GM18873 (cell line): ENCODE results near the gene MYO1D.
A peak's percentile ranks its signal among the peaks of the same experiment; 100 is the strongest.
"Not testable (repeated sequence)": the region's sequence is repeated elsewhere in the genome, so short reads cannot be mapped to it uniquely, and the experiment has no call there.

ENCODE experiments used
- ATAC-seq: cut with Tn5 transposase; IDR thresholded peaks from one replicate; pipeline ENCODE4 v1.9.1; 2021; ENCODE audit warnings: mild to moderate bottlenecking, moderate library complexity, moderate number of reproducible peaks; ENCODE audit not compliant: unreplicated experiment, low FRiP score

The MYO1D gene

DNA sequence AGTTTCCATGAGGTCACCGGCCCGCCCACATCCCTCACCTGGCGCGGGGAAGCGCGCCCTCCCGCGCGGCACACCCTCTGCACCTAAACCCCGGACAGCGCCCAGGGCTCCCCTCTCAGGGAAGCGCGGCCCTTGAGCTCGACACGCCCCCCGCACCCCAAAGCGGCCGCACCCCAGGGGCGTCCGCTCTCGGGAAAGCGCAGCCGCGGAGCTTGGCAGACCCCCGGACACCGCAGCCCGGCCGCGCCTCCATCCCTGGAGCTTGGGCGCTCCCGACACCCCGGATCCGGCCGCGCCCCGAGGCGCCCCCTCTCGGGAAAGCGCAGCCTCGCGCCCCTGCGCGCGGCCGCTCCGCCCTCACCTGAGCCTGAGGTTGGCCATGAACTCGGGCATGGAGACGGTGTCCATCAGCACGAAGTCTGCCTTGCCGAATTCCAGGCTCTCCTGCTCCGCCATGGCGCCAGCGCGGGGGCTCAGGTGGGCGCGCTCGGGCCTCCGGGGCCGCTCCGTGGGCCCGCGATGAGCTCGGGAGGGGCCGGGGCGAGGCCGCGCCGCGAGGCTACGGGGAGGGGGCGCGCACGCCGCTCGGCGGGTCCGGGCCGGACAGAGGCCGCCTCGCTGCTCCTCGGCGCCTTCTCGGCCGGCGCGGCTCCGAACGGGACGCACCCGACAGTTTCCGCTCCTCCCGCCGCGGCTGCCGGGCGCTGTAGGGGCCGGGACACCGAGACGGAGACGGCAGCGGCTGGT lies at the start of gene MYO1D:
Gene MYO1D, minus strand, starts transcription at position 708 of the 747 bp plus-strand sequence. Its CDS starts 252 bp downstream, at position 456.
- ATAC-seq: peak; percentile 55

DNA sequence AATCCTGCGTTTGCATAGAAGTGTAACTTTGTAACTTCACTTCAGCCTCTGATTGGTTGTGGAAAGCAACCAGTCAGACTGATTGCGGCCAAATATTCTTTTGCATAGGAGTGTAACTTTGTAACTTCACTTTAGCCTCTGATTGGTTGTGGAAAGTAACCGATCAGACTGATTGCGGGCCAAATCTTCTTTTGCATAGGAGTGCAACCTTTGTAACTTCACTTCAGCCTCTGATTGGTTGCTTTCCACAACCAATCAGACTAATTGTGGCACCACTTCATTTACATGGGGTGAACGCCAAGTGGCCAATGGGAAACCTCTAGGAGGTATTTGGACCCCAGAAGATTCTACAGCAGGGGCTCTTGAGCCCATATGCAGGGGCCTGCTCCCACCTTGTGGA lies 49.3 kb upstream of the MYO1D start:
- ATAC-seq: no peak

DNA sequence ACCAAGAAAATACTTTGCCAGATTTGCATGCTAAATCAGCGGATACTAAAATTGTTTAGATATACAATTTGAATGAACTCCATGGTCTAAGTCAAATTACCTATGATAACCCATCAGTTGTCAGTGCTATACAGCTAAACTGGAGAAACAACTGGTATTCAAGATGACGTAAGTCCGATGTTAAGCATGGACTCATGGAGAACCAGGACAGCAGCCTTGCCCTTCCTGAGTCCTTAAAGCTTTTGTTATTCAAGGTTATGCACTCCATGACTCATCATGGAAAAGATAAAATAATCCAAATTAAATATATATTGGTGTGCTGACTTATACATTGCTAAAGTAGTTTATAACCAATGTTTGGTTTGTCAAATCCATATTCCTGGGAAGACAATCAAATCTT lies 47.0 kb upstream of the MYO1D start:
- ATAC-seq: not testable (repeated sequence)

DNA sequence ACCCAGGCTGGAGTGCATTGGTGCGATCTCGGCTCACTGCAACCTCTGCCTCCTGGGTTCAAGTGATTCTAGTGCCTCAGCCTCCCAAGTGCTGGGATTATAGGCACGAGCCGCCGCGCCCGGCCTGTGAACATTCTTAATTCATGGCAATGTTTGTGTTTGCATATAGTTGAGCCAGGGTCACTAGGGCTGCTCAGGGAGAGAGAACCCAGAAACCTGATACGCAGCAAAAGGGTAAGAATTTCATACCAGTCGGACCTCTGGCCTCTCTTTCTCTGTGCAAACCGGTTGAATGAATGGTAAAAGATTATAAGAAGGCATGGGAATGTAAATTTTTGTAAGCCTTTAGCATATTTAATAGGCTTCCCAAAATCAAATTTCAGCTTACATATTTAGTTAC lies 44.1 kb upstream of the MYO1D start:
- no peak for ATAC-seq

DNA sequence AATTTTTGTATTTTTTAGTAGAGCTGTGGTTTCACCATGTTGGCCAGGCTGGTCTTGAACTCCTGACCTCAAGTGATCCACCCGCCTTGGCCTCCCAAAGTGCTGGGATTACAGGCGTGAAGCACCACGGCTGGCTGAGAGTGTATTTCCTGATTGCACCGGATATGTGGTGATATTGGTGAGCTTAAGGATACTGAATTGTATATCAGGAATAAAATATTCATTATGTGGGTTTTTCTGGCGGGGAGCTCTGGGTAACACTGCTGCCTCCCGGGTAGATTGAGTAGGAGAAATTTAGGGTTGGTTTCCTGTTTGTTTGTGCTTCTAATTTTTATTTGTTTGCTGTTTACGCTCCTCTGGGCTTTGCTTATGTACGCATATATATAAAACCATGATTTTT lies 43.4 kb upstream of the MYO1D start:
- no peak for ATAC-seq

DNA sequence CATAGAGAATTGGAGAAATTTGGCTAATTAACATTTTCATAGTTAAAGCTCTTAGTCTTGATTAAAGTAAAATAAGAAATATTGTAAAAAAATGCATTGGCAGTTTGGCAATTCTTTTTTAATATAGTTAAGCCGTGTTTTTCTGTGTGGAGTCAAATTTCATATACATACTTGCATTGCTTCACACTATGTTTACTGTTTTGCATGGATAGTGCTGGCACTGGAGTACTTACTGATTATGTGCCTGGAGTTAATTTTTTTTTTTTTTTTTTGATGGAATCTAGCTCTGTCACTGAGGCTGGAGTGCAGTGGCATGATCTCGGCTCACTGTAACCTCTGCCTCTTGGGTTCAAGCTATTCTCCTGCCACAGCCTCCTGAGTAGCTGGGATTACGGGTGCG lies 43.0 kb upstream of the MYO1D start:
- ATAC-seq: not testable (repeated sequence)

DNA sequence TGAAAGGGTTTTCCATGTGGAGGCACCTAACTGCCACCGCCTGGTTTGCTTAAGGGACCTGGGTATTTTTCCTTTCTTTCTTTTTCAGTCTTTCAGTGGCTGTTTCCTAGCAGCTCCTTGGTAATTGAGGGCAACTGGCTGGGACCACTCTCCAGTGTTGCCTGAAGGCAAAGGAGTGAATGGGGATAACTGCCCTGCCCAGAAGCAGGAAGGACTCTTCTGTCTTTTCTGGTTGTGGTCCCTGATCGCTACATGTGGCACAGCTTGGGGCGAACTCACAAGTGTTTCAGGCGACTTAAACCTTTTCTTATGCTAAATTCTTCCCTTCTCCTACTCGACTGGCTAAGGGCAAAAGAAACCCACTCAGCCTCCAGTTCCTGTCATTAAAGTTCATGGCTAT lies 40.9 kb upstream of the MYO1D start:
- no peak for ATAC-seq

DNA sequence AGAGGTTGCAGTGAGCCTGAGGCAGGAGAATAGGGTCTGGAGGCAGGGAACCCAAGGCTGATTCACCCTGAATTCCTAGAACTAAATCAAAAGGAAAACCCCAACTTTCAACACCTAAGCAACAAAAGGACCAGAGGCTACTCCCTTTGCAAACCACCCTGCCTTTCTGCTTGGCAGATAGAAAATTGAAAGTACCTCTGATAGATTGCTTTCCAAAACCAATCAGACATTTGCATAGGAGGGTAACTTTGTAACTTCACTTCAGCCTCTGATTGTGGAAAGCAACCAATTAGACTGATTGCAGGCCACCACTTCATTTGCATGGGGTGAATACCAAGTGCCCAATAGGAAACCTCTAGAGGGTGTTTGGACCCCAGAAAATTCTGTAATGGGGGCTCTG lies 40.2 kb upstream of the MYO1D start:
- no peak for ATAC-seq

DNA sequence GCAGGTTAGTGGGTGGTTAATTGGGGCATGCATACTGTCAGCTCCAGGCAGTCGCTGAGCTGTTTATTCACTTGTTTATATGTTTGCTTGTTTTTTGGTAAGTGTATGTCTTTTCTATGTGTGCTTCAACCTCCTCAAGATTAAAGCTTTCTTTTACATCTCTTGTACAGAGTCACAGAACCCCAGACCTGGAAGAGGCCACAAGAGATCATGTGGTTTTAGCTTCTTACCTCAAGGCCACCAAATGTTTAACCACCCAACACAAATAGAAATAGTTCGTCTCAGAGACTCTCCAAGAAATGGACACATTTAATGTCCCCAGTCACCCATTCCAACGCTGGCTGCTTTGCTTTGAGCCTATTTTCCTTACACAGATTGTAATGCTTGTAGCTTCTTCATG lies 39.2 kb upstream of the MYO1D start:
- ATAC-seq: no peak

DNA sequence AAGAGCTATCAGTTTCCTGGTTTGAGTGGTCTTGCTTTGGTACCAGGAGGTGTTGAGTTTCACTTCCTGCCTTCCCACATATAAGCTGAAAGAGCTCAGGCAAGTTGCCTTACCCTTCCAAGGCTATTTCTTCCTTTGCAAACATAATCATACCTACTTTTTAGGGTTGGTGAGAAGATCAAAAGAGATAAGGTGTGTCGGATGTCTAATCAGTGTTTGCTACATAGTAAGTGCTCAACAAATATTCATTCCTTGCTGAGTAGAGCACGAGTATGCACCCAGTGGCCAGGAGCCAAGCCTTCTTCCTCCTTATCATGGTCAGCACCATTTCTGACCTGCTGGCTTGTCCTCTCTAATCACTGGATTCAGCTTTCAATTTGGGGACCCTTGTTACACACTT lies 38.3 kb upstream of the MYO1D start:
- ATAC-seq: no peak

DNA sequence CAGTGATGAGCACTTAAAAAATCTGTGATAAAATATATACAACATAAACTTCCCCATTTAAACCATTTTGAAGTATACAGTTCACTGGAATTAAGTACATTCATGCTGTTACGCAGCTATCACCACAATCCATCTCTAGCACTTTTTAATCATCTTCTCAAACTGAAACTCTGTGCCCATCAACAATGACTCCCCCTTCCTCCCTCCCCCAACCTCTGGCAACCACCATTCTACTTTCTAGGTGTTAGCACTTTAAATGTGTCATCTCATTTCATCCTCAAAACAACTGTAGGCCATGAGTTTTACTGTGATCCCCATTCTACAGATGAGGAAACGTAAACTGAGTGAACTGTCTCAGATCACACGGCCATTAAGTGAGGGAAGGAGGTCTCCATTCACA lies 37.3 kb upstream of the MYO1D start:
- no peak for ATAC-seq

DNA sequence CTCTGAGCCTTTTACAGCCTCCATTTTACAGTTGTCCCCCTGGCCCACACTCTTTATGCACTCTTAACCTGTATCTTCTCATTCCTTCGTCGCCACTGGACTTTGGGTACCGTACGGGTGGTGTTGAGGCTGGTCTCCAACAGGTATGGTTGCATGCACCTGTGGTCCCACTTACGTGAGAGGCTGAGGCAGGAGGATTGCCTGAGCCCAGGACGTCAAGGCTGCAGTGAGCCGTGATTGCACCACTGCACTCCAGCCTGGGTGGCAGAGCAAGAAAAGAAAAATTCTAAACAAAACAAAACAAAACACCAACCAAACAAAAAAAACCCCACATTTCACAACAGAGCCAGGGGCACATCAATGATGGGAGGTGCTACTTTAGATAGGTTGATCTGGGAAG lies 36.7 kb upstream of the MYO1D start:
- ATAC-seq: no peak

DNA sequence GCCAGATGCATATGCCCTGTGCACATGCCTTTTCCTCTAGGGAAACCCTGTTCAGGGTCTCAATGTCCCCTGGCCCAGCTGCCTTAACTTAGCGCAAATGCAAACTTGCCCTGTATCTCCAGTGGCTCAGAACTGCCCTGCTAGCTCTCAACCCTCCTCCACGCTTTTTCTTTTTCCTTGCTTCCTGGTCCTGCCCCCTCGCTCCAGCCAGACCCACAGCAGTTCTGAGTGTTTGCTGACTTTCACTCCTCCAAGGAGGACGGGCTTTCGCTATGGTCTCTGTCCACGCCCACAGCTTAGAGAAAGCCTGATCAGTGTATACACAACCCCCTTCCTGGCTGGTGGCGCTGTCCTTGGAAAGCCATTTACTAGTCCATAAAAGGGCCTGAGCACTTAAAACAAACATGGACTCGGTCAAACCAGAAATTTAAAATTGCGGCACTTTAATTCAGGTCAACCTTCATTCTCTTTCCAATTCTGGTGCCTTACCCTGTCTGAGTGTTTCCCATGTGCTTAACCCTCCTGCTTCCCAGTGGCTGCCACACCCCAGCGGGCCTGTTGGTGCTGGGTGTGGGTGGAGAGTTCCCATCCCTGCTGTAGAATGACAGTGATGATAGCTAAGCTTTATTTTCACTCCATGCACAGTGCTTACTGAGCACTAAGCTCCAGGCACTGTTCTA lies 35.4 kb upstream of the MYO1D start:
- no peak for ATAC-seq

DNA sequence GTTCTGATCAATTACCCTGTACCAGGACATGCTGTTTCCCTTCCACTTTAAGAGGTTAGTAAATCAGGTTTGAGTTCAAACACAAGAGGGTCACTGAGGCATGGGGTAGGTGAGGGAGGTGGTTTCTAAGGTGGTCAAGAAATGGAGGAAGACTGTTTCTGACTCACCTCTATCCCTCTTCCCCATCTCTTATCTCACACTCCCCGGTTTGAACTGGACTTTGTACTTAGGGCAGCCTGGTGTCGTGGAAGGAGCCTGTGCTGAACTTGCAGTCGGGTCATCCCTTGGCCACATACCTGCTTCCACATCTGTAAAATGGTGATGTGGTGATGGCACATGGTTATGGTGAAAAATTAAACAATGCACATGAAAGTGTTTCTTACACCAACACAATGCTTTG lies 33.8 kb upstream of the MYO1D start:
- no peak for ATAC-seq

DNA sequence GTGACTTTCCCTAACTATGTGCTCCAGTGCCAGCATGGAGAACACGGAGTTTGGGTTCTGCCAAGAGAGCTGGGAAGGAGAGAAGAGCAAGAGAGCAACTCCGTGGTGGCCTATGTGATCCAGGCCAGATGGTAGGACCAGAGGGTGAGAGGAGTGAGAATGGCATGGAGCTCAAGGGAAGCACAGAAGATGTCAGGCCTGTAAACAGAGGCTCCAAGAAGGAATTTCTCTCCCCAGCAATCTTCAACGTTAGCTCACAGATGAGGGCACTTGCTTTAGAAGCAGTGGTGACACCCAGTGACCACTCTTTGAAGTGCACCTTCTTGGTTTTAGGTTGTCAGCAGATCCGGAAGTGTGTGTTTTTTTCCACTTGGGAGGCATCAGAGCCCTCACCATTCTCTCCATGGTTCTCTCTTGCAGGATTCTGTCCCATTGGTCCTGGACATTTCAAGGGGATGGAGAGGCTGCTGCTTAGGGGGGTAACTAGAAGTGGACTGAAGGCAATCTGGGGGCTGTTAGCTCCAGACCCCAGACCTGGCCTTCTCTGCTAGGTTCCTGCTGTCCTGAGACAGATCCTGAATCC lies 33.0 kb upstream of the MYO1D start:
- ATAC-seq: no peak

DNA sequence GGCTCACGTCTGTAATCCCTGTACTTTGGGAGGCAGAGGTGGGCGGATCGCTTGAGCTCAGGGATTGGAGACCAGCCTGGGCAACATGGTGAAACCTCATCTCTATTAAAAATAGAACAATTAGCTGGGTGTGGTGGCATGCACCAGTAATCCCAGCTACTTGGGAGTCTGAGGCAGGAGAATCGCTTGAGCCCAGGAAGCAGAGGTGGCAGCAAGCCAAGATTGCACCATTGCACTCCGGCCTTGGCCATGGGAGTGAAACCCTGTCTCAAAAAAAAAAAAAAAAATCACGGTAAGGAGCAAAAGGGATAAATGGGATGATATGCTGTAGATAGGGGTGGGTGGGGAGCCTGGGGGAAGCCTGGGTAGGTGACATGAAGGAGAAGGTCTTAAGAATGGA lies 30.7 kb upstream of the MYO1D start:
- ATAC-seq: no peak

DNA sequence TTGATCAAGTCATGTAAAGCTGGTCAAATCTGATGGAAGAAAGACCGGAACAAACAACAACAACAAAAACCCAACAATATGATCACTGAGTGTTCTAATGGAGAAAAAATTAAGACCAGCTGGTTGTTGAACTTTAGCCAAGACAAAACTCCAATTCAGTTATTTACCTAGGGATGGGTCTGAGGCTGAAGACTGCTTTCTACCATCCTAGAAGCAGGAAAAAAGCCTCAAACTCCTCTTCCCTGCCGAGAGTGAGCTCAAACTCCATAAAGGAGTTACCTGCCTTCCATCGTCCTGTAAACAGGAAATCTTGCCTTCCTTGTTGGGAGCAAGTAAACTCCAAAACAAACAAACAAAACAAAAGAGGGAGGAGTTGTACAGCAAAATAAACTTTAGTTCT lies 28.0 kb upstream of the MYO1D start:
- no peak for ATAC-seq

DNA sequence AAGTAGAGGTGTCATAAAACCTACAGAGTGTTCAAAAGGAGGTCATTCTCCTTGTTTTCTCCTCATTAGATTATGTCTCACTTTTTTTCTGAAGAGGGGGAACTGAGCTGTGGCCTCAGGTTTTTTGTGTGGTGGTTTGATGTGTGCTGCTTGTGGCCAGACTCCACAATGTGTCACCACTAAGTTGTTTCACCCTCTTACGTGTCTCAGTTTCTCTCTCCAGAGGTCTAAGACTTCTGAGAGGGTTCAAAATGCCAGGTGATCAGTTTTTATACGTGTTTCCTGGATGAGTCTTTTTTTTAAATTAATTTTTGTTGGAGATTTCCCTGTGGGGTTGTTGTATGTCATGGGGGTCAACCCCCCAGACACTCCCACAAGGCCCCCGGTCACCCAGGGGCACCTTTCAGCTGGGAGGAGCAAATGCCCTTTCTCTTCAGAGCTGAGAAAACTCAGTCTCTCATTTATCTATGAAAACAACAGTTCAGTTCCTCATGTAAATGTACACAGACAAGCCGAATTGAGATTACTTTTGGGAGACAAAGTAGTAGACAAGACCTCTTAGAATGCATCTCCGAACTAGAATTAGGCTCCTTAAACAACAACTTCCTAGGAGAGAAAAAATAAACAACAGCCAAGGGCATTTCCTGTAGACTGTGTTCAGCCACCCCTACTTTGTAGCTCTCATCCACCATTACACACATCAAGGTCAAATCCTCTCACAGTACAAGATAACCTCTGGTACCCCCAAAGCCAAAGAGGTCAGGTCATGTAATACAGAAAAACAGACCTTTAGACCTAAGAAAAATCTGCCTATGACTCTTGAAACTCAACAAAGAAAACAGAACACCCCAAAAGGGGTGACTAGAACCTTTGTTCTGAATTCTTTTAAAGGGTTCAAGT lies 27.1 kb upstream of the MYO1D start:
- ATAC-seq: no peak

DNA sequence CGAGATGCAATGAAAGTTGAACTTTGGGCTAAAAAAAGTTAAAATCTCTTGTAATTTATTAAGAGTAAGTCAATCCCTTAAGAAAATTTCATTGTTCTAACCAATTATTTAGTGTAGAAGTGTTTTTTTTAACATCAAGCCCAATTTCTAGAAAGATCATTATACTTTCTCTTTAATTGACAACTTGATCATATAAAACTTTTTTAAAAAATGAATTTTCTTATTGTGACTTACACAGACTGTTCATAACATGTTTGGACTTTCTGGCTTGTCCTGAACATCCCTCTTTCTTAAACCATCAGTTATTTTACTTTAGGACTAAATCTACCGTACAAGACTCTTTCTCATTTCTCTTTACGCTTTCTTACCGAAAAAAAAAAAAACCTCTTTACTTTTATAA lies 24.8 kb upstream of the MYO1D start:
- no peak for ATAC-seq

DNA sequence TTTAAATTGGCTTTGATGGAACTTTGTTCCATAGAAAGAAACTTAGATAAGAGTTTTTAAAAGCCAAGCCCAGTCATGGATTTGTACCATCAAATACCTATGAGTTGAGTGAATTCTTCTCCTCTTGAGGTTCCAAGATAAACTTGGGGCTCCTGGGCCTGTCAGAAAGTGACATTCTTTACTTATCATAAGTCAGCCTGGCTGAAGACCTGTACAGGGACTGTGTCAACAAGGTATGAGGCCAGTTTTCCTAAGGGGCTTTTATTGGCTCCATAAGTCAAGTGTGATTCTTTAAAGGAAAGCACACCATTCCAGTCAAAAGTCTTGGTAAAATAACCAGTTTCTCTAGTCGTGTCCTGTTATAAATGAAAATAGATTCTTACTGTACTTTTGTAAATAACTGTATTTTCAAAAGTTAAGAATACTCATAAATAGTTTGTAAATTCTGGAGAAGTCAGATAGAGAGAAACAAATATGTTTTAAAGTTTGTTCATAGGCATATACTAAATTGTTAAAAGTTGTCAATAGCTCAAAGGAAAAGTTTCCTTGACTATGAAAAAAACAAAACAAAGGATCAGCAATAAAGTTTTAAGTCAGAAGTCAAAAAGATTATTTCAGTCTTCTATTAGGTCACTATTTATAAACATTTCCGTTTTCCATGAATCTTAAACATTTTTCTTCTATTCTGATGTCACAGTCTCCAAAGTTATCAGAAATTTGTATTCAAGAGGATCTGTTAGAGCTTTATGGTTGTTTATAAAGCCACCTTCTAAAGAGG lies 22.5 kb upstream of the MYO1D start:
- no peak for ATAC-seq
